SK-N-SH (cell line): ENCODE results near the gene EWSR1. TPM values are rescaled to one million over a fixed set of nuclear protein-coding genes. Genes with fewer than 3 reads are reported as not detected.

ENCODE experiments used
- CTCF ChIA-PET: fragments of 300-600, 350-600 bp; formaldehyde crosslinking; extraction: SDS; loops from one replicate; lab custom pipeline; 2021; lab: Yijun Ruan, JAX
- POLR2A ChIA-PET: fragments of 350-600 bp; sonication (Branson Sonifier 250); formaldehyde crosslinking; extraction: SDS; loops from one replicate; lab custom pipeline; 2020; ENCODE audit warnings: antibody characterized with exemption, inconsistent platforms; lab: Yijun Ruan, JAX
- DNase-seq: peaks from one replicate; pipeline ENCODE4 v3.0.0; 2012
- H2AFZ ChIP-seq: fragments of 200-600 bp; sonication (generic); 2 replicates; pipeline ENCODE4 v1.8.1; 2016; ENCODE audit warnings: antibody characterized with exemption, mild to moderate bottlenecking, low read depth
- H3F3A ChIP-seq: fragments of 200-600 bp; sonication (generic); replicated peaks from 2 replicates; pipeline ENCODE3; 2016; ENCODE audit warnings: antibody characterized with exemption, mild to moderate bottlenecking; ENCODE audit not compliant: insufficient read depth
- H3K27ac ChIP-seq, 2 experiments: fragments of 200-500 bp in 1 of 2; fragments of 200-600 bp in 1 of 2; sonication (Bioruptor generic) in 1 of 2; sonication (generic), shearing (Covaris generic) in 1 of 2; 2 replicates each; pipeline versions ENCODE4 v1.5.1 to v1.6.1; 2014 to 2016; ENCODE audit warnings: low read depth in 2 of 2, inconsistent platforms in 1 of 2, low read length in 1 of 2, mild to moderate bottlenecking in 1 of 2, mixed read lengths in 1 of 2
- H3K27me3 ChIP-seq: fragments of 200-600 bp; sonication (generic), shearing (Covaris generic); 2 replicates; pipeline ENCODE4 v1.6.1; 2016; ENCODE audit warnings: mixed run types; ENCODE audit not compliant: insufficient read depth
- H3K36me3 ChIP-seq, 2 experiments: fragments of 200-500 bp in 1 of 2; fragments of 200-600 bp in 1 of 2; sonication (Bioruptor generic) in 1 of 2; sonication (generic) in 1 of 2; replicated peaks in 1 of 2; 2 replicates each; pipeline versions ENCODE3 to v1.5.1; 2014 to 2016; ENCODE audit warnings: low read length in 1 of 2, mild to moderate bottlenecking in 1 of 2; ENCODE audit not compliant: insufficient read depth in 2 of 2, control insufficient read depth in 1 of 2
- H3K4me1 ChIP-seq, 2 experiments: fragments of 200-500 bp in 1 of 2; fragments of 200-600 bp in 1 of 2; sonication (Bioruptor generic) in 1 of 2; sonication (generic), shearing (Covaris generic) in 1 of 2; 2 replicates each; pipeline versions ENCODE4 v1.5.1 to v1.6.1; 2014 to 2016; ENCODE audit warnings: low read depth in 1 of 2, low read length in 1 of 2, mixed run types in 1 of 2; ENCODE audit not compliant: insufficient read depth in 2 of 2, control insufficient read depth in 1 of 2
- H3K4me2 ChIP-seq: fragments of 200-600 bp; sonication (generic), shearing (Covaris generic); 2 replicates; pipeline ENCODE4 v1.6.1; 2017; ENCODE audit warnings: mixed run types
- H3K4me3 ChIP-seq, 2 experiments: fragments of 200-500 bp in 1 of 2; fragments of 200-600 bp in 1 of 2; sonication (Bioruptor generic) in 1 of 2; sonication (generic), shearing (Covaris generic) in 1 of 2; 2 replicates each; pipeline versions ENCODE4 v1.5.1 to v1.8.1; 2014 to 2016; ENCODE audit warnings: low read depth in 2 of 2, inconsistent platforms in 1 of 2, low read length in 1 of 2, mild to moderate bottlenecking in 1 of 2, mixed read lengths in 1 of 2, moderate library complexity in 1 of 2
- H3K79me2 ChIP-seq: fragments of 200-600 bp; sonication (generic); 2 replicates; pipeline ENCODE4 v1.8.1; 2017; ENCODE audit warnings: mild to moderate bottlenecking; ENCODE audit not compliant: insufficient read depth
- H3K9ac ChIP-seq: fragments of 200-600 bp; sonication (generic); 2 replicates; pipeline ENCODE4 v1.6.1; 2017; ENCODE audit warnings: mixed run types
- H3K9me2 ChIP-seq: fragments of 200-600 bp; sonication (generic); 2 replicates; pipeline ENCODE4 v1.6.1; 2017; ENCODE audit warnings: mixed run types
- H3K9me3 ChIP-seq: fragments of 200-600 bp; sonication (generic); 2 replicates; pipeline ENCODE4 v1.6.1; 2017; ENCODE audit warnings: mixed run types, mild to moderate bottlenecking, moderate library complexity
- H4K20me1 ChIP-seq: fragments of 200-600 bp; sonication (generic); 2 replicates; pipeline ENCODE4 v1.6.1; 2017; ENCODE audit warnings: mild to moderate bottlenecking, mixed run types; ENCODE audit not compliant: insufficient read depth
- CHD2 ChIP-seq: fragments of 150-350 bp; IDR thresholded peaks from 2 replicates; pipeline ENCODE4 v1.6.1; 2018; ENCODE audit warnings: low read length; ENCODE audit not compliant: partially characterized antibody
- CTCF ChIP-seq: fragments of 200-600 bp; sonication (generic); IDR thresholded peaks from 2 replicates; pipeline ENCODE4 v1.6.1; 2017; ENCODE audit warnings: antibody characterized with exemption, mild to moderate bottlenecking, moderate library complexity
- EP300 ChIP-seq, 2 experiments: IDR thresholded peaks; 2 replicates each; pipeline versions ENCODE4 v1.4.0 to v1.6.1; 2012; ENCODE audit warnings: borderline replicate concordance in 1 of 2, low read depth in 1 of 2, low read length in 1 of 2
- GATA2 ChIP-seq: sonication (generic); formaldehyde crosslinking; IDR thresholded peaks from 2 replicates; pipeline ENCODE4 v1.5.0; 2020; ENCODE audit warnings: mild to moderate bottlenecking, missing genetic modification reagents
- MEF2A ChIP-seq: IDR thresholded peaks from 2 replicates; pipeline ENCODE4 v1.4.0; 2012; ENCODE audit warnings: low read depth, borderline replicate concordance
- MXI1 ChIP-seq: IDR thresholded peaks from 2 replicates; pipeline ENCODE4 v1.6.1; 2012; ENCODE audit warnings: mild to moderate bottlenecking, low read depth, low read length, improper control_type of control experiment
- NRF1 ChIP-seq: IDR thresholded peaks from 2 replicates; pipeline ENCODE4 v1.6.1; 2012; ENCODE audit warnings: low read depth, mild to moderate bottlenecking, low read length
- PBX3 ChIP-seq: IDR thresholded peaks from 2 replicates; pipeline ENCODE4; 2012
- POLR2AphosphoS5 ChIP-seq: IDR thresholded peaks from 2 replicates; pipeline ENCODE4 v1.6.1; 2012; ENCODE audit warnings: low read depth, low read length
- RCOR1 ChIP-seq: fragments of 150-350 bp; IDR thresholded peaks from 2 replicates; pipeline ENCODE4 v1.6.1; 2017; ENCODE audit warnings: antibody characterized with exemption, low read length
- REST ChIP-seq: IDR thresholded peaks from 2 replicates; pipeline ENCODE4 v1.6.1; 2012; ENCODE audit warnings: mild to moderate bottlenecking, low read depth, low read length, moderate library complexity
- RXRA ChIP-seq: IDR thresholded peaks from 2 replicates; pipeline ENCODE4 v1.4.0; 2012; ENCODE audit warnings: low read depth, mild to moderate bottlenecking, borderline replicate concordance
- SIN3A ChIP-seq: IDR thresholded peaks from 2 replicates; pipeline ENCODE4 v1.6.1; 2012; ENCODE audit warnings: low read depth, mild to moderate bottlenecking, low read length, moderate library complexity, borderline replicate concordance
- USF2 ChIP-seq: fragments of 150-350 bp; IDR thresholded peaks from 2 replicates; pipeline ENCODE4 v1.6.1; 2017; ENCODE audit warnings: antibody characterized with exemption, low read length, low read depth, borderline replicate concordance
- YY1 ChIP-seq: IDR thresholded peaks from 2 replicates; pipeline ENCODE4 v1.4.0; 2012; ENCODE audit warnings: low read depth, mild to moderate bottlenecking
- WGBS: methylation state at CpG from one replicate; pipeline ENCODE4 v1.1.6; 2017; ENCODE audit warnings: low lambda C conversion rate; 5-methylcytosine and 5-hydroxymethylcytosine counted together
- polyA plus RNA-seq, 3 experiments: library from polyadenylated mRNA; depleted of rRNA; stranded (reverse); fragments of >200 nt; gene quantifications; 2 replicates each; pipeline ENCODE4 v1.2.3, GENCODE V29; 2012

The EWSR1 gene
- polyA plus RNA-seq, 1 of the 3 experiments (the other 2 are of a cell fraction) = 173 TPM

- Histone ChIP-seq H3F3A (peaks cover 11% of the 10 kb centered on the region), H3K9me3 (no peaks in the 10 kb centered on the region), H2AFZ (no peak overlapping the region), H3K27me3 (no peaks in the 10 kb centered on the region), H3K9ac (no peak overlapping the region), H3K36me3 (peaks cover 57 to 95% of the 10 kb centered on the region in 2 experiments), H3K4me2 (no peak overlapping the region), H3K9me2 (no peaks in the 10 kb centered on the region), H3K4me1 (no peaks in the 10 kb centered on the region), H3K4me3 (no peak overlapping the region), H4K20me1 (peaks cover 87% of the 10 kb centered on the region), H3K27ac (no peak overlapping the region), H3K79me2 (peaks cover 100% of the 10 kb centered on the region)
- TF ChIP-seq POLR2AphosphoS5 (no peak), PBX3 (no peak)
- CTCF ChIA-PET = interaction anchor here (1.2 to 1.4 kb wide), 2 partner anchors 29 to 39 kb away, joined by 4 to 5 read pairs; no protein-coding TSS in a partner anchor
- DNase-seq = no peak
- POLR2A ChIA-PET = no interaction called here
- WGBS = 93% methylated on average over 3 of the region's 3 CpGs
Observed at GRCh38 chr22:29284196-29284595, 16.1 kb downstream of the EWSR1 start.

DNA sequence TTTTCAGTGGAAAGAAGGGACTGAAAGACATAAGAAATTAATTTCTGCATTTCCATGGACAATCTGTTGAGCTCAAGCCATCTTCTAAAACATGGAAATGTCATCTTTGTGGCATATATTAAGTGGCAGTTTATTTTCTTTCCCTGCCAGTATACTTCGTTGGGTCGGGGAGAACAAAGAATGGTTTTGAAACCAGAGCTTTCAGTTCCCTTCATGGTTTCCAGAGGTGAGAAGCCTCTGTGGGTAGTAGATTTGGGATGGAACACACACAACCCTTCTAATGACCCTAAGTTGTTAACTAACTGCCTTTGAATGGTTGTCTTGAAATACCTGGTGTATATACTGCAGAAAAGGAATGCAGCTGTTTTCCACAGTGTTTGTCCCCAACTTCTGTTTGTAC is 20.8 kb downstream of the EWSR1 start:
- Histone ChIP-seq H3K79me2 (peaks cover 100% of the 10 kb centered on the region), H3K27ac (no peak overlapping the region), H3K9me2 (no peaks in the 10 kb centered on the region), H2AFZ (no peak overlapping the region), H4K20me1 (peaks cover 86% of the 10 kb centered on the region), H3K4me2 (no peak overlapping the region), H3K27me3 (no peaks in the 10 kb centered on the region), H3F3A (peaks cover 21% of the 10 kb centered on the region), H3K4me3 (no peak overlapping the region), H3K9me3 (no peaks in the 10 kb centered on the region), H3K9ac (no peak overlapping the region)
- CTCF ChIA-PET = interaction anchor here (0.9 to 1.1 kb wide), 2 partner anchors 19 to 43 kb away, joined by 3 to 4 read pairs; no protein-coding TSS in a partner anchor
- DNase-seq = no peak
- WGBS = 92% methylated on average over 2 of the region's 2 CpGs
- POLR2A ChIA-PET = interaction anchor here (0.6 kb wide), 1 partner anchor 14 kb away, joined by 3 read pairs; no protein-coding TSS in a partner anchor
- TF ChIP-seq MXI1 (no peak), EP300 (IDR thresholded peaks at IDR 0.05; ENCODE audit: borderline replicate concordance in 1 of 2, low read depth in 1 of 2, low read length in 1 of 2) (no peak), PBX3 (no peak), GATA2 (CRISPR knock-in tag) (no peak), SIN3A (no peak), RXRA (no peak), USF2 (no peak), CTCF (no peak), REST (no peak), MEF2A (no peak), POLR2AphosphoS5 (no peak), RCOR1 (no peak), YY1 (no peak), CHD2 (no peak), NRF1 (no peak)
- TF ChIP-seq, all 33 proteins: peak for 0
- Histone ChIP-seq H3K4me1 (no peaks in the 10 kb centered on the region), H3K36me3 (peaks cover 77 to 98% of the 10 kb centered on the region in 2 experiments)
